Activated T-helper 1 cell treated with anti-CD3 and anti-CD28 coated beads, Interleukin-12 subunit alpha, Interleukin-12 subunit beta, Interleukin-2, Interleukin-4 antibody, amounts not matched to agents 30 ng/mL and 10 ng/mL and 1 ng/mL, durations not matched to agents 14 hours and 24 hours and 36 hours (primary cell): Measurements from ENCODE around the gene TIMM8A. TPM values are rescaled to one million over a fixed set of nuclear protein-coding genes. Genes with fewer than 3 reads are reported as not detected.

ENCODE experiments used
- DNase-seq: peaks from one replicate; pipeline ENCODE4 v3.0.0; 2021; ENCODE audit warnings: low spot score
- H3K27ac Mint-ChIP-seq: one replicate; pipeline ENCODE4 v1.8.0; 2021; ENCODE audit warnings: mild to moderate bottlenecking, mixed read lengths
- H3K27me3 Mint-ChIP-seq: one replicate; pipeline ENCODE4 v1.8.0; 2022; ENCODE audit warnings: mild to moderate bottlenecking, moderate library complexity, mixed read lengths; ENCODE audit not compliant: insufficient read depth
- H3K36me3 Mint-ChIP-seq: one replicate; pipeline ENCODE4 v1.8.0; 2021; ENCODE audit warnings: low read depth, mixed read lengths
- H3K4me1 Mint-ChIP-seq: one replicate; pipeline ENCODE4 v1.8.0; 2021; ENCODE audit warnings: low read depth, mixed read lengths
- H3K4me3 Mint-ChIP-seq: one replicate; pipeline ENCODE4 v1.8.0; 2021; ENCODE audit warnings: mild to moderate bottlenecking, moderate library complexity, mixed read lengths
- H3K9me3 Mint-ChIP-seq: one replicate; pipeline ENCODE4 v1.8.0; 2021; ENCODE audit warnings: mixed read lengths
- intact Hi-C: fragments of 100-400 bp; cut with micrococcal nuclease; formaldehyde crosslinking; loops from one replicate; pipeline ENCODE4 v1.15.1; 2024
- total RNA-seq: library from RNA; stranded (reverse); gene quantifications from 2 replicates; pipeline ENCODE4 v1.2.3, GENCODE V29; 2022

Gene TIMM8A
- total RNA-seq, 1 donor from 2014 or later = 30.9 TPM

GRCh38 chrX:101383679-101384205 lies 35.2 kb upstream of the TIMM8A start:
- Mint-ChIP-seq H3K36me3 (no peaks in the 10 kb centered on the region), H3K4me3 (no peak overlapping the region), H3K27me3 (peaks cover 6% of the 10 kb centered on the region), H3K27ac (no peak overlapping the region), H3K9me3 (no peaks in the 10 kb centered on the region), H3K4me1 (peaks cover 4% of the 10 kb centered on the region)
- DNase-seq = no peak
- intact Hi-C loops = no loop called here

DNA sequence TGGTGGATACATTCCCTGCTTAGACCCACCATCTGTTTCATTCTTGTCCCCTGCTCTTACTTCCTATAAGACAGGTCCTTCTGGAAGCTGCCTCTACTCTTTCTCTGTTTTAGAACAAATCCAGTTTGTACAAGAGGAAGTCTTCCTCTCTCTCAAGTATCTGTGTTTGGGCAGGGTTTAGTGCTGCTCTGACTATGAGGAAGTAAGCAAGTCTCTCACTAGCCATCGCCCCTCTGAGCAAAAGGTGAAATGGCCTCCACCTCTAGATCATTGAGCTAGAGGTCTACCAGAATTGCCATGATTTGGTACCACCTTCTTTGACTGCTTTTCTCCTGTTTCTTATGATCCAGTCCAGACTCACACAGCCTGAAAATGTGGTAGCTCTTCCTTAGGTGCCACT lies 29.0 kb upstream of the TIMM8A start:
- Mint-ChIP-seq H3K36me3 (no peaks in the 10 kb centered on the region), H3K4me1 (no peaks in the 10 kb centered on the region), H3K27ac (no peak overlapping the region), H3K4me3 (no peak overlapping the region), H3K27me3 (no peaks in the 10 kb centered on the region), H3K9me3 (no peaks in the 10 kb centered on the region)
- DNase-seq = no peak
- intact Hi-C loops = no loop called here

DNA sequence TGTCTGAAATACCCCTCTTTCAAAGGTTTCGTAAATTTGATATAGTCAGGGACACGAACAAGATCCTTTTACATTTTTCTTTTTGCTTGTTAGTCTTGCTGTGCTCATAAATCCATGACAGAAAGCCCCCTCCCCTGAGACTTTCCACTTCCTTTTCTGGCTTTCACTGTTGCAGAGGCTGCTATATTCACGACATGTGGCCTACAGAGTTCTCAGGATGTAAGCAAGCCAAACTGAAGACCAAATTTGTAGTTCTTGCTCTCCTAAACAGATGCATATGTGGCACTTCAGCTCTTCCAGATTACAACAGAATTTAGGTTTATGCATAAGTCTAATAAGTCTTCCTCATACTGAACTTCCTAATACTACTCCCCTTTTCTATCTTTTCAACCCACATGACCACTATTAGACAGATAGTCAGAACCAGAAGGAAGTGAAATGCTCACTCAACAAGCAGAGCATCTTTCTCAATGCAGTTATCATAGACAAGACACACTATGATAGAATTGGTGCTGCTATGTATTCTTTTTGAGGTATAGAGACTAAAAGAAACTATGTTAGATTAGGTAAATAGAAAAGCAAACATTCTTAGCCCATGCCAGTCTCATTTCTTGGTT lies 22.5 kb upstream of the TIMM8A start:
- Mint-ChIP-seq H3K4me1 (no peaks in the 10 kb centered on the region), H3K36me3 (no peaks in the 10 kb centered on the region), H3K27me3 (peaks cover 2% of the 10 kb centered on the region), H3K27ac (no peak overlapping the region), H3K9me3 (no peaks in the 10 kb centered on the region), H3K4me3 (no peak overlapping the region)
- intact Hi-C loops = no loop called here
- no peak for DNase-seq

DNA sequence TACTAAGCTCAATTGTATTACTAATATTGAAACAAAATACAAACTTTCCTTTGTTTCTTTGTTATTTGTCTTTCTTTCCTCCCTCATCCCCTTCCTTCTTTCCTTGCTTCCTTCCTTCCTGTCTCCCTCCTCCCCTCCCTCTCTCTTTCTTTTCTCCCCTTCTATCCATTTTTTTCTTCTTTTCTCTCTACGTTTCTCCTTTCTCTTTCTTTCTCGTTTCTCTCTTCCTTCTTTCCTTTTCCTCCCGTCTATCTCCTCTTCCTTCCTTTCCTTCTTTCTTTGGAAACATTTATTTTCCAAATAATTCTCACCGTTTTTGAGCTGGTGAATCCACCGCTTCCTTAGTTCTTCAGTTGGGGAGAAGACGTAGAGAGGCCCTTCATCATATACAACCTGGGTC lies 21.1 kb upstream of the TIMM8A start:
- H3K27ac Mint-ChIP-seq = no peak overlapping the region
- H3K27me3 Mint-ChIP-seq = peaks cover 2% of the 10 kb centered on the region
- H3K4me3 Mint-ChIP-seq = no peak overlapping the region
- no peaks in the 10 kb centered on the region for H3K4me1 Mint-ChIP-seq
- no peaks in the 10 kb centered on the region for H3K36me3 Mint-ChIP-seq
- H3K9me3 Mint-ChIP-seq = no peaks in the 10 kb centered on the region
- DNase-seq = no peak
- intact Hi-C loops = no loop called here

- DNase-seq = no peak
- no peak overlapping the region for H3K27ac Mint-ChIP-seq
- no peaks in the 10 kb centered on the region for H3K9me3 Mint-ChIP-seq
- intact Hi-C loops = no loop called here
- no peak overlapping the region for H3K4me3 Mint-ChIP-seq
- H3K27me3 Mint-ChIP-seq = peaks cover 2% of the 10 kb centered on the region
- no peaks in the 10 kb centered on the region for H3K36me3 Mint-ChIP-seq
- no peaks in the 10 kb centered on the region for H3K4me1 Mint-ChIP-seq
These were observed 20.3 kb upstream of the TIMM8A start for GRCh38 chrX:101368800-101369199.

DNA sequence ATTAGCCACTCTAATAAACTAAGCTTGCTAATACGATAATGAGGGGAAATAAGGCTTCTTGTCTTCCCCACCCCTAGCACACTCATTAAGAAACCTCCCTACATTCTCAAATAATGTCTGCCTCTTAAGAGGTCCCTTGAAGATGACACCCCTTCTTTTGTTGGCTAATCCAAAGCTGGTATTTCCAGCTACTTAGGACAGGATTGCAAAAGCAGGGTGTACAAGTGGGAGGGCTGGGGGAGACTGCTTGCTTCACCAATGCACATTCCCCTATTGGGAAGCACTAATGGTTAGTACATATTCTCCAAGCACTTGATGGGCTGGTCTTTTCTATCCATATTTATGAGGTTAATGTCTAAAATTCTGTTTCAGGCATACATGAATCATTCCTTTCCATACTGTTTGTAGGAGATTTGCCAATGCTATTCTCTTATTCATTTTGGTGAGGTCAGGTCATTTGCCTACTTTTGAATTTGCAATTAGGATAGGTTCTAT lies 16.8 kb upstream of the TIMM8A start:
- Mint-ChIP-seq H3K9me3 (no peaks in the 10 kb centered on the region), H3K27ac (no peak overlapping the region), H3K27me3 (peaks cover 2% of the 10 kb centered on the region), H3K4me1 (no peaks in the 10 kb centered on the region), H3K4me3 (no peak overlapping the region), H3K36me3 (no peaks in the 10 kb centered on the region)
- no peak for DNase-seq
- intact Hi-C loops = no loop called here

GRCh38 chrX:101362757-101363156 lies 14.2 kb upstream of the TIMM8A start:
- H3K4me3 Mint-ChIP-seq = no peak overlapping the region

DNA sequence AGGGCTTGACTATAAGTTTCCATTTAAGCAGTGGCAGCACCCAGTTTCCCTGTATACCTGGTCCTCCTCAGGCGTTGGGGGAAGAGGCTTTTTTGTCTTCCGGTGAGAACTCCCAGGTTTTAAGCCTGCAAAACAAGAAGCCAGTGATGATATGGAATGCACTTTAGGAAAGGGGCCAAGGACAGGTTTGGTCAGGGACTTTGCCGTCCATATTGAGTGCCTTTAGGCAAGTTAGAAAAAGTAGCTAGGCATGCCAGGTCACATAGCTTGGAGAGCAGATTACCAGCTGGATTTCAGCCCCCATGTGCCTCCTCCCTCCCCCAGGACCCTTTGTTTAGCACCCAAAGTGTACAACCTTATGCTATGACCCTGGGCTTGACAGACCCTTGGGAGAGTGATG lies 13.6 kb upstream of the TIMM8A start:
- peaks cover 5% of the 10 kb centered on the region for H3K27me3 Mint-ChIP-seq

More at GRCh38 chrX:101362757-101363156, 14.2 kb upstream of the TIMM8A start:
- no peaks in the 10 kb centered on the region for H3K36me3 Mint-ChIP-seq
- no peak for DNase-seq
- H3K4me1 Mint-ChIP-seq = no peaks in the 10 kb centered on the region
- intact Hi-C loops = no loop called here
- peaks cover 5% of the 10 kb centered on the region for H3K27me3 Mint-ChIP-seq
- no peaks in the 10 kb centered on the region for H3K9me3 Mint-ChIP-seq
- no peak overlapping the region for H3K27ac Mint-ChIP-seq

DNA sequence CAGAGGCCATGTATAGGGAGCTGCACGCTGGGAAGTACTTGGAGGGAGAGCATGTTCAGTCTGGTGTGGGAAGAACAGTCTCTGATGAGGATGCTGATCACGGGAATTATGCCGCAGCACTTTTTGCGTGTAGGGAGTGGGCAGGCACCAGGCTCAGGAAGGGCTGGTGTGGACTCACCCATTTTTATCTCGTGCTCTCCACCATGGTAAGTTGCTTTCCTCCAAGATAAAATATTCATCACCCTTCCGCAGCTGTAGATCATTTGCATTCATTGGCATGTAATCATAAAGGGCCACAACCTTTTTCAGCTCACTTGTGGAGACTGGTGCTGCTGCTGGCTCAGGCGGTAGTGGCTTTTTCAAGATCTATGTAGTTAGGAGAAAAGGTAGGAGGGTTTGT lies 11.8 kb upstream of the TIMM8A start:
- intact Hi-C loops = no loop called here
- Mint-ChIP-seq H3K27me3 (peaks cover 5% of the 10 kb centered on the region), H3K36me3 (no peaks in the 10 kb centered on the region), H3K4me1 (no peaks in the 10 kb centered on the region), H3K9me3 (no peaks in the 10 kb centered on the region), H3K4me3 (no peak overlapping the region), H3K27ac (no peak overlapping the region)
- no peak for DNase-seq

More for the DNA sequence above, 13.6 kb upstream of the TIMM8A start:
- no peak for DNase-seq
- intact Hi-C loops = no loop called here
- H3K36me3 Mint-ChIP-seq = no peaks in the 10 kb centered on the region
- H3K4me1 Mint-ChIP-seq = no peaks in the 10 kb centered on the region
- H3K4me3 Mint-ChIP-seq = no peak overlapping the region
- H3K27ac Mint-ChIP-seq = no peak overlapping the region
- no peaks in the 10 kb centered on the region for H3K9me3 Mint-ChIP-seq

GRCh38 chrX:101359966-101360365 lies 11.4 kb upstream of the TIMM8A start:
- Mint-ChIP-seq H3K27me3 (peaks cover 5% of the 10 kb centered on the region), H3K4me1 (no peaks in the 10 kb centered on the region), H3K9me3 (no peaks in the 10 kb centered on the region), H3K4me3 (no peak overlapping the region), H3K27ac (no peak overlapping the region), H3K36me3 (no peaks in the 10 kb centered on the region)
- no peak for DNase-seq
- intact Hi-C loops = no loop called here

GRCh38 chrX:101357166-101357795 lies 8.7 kb upstream of the TIMM8A start:
- no peaks in the 10 kb centered on the region for H3K9me3 Mint-ChIP-seq
- H3K27ac Mint-ChIP-seq = no peak overlapping the region
- peaks cover 5% of the 10 kb centered on the region for H3K27me3 Mint-ChIP-seq
- DNase-seq = no peak
- no peak overlapping the region for H3K4me3 Mint-ChIP-seq
- intact Hi-C loops = no loop called here
- no peaks in the 10 kb centered on the region for H3K4me1 Mint-ChIP-seq
- no peaks in the 10 kb centered on the region for H3K36me3 Mint-ChIP-seq

GRCh38 chrX:101349193-101349562 lies 636 bp upstream of the TIMM8A start:
- H3K27me3 Mint-ChIP-seq = no peaks in the 10 kb centered on the region
- peaks cover 5% of the 10 kb centered on the region for H3K4me1 Mint-ChIP-seq
- no peak for DNase-seq
- peak overlapping the region; percentile 80 for H3K27ac Mint-ChIP-seq
- no peaks in the 10 kb centered on the region for H3K9me3 Mint-ChIP-seq
- peak overlapping the region; percentile 90 for H3K4me3 Mint-ChIP-seq
- intact Hi-C loops = loop anchor here (2.0 to 10.0 kb wide), 3 partner anchors 142 to 586 kb away; partner anchors contain the start of genes CSTF2 and ZMAT1
- H3K36me3 Mint-ChIP-seq = peaks cover 12% of the 10 kb centered on the region

GRCh38 chrX:101347859-101348451 lies 587 bp downstream of the TIMM8A start:
- Mint-ChIP-seq H3K9me3 (no peaks in the 10 kb centered on the region), H3K4me1 (peaks cover 5% of the 10 kb centered on the region), H3K4me3 (peak overlapping the region; percentile 90), H3K27ac (peak overlapping the region; percentile 80), H3K36me3 (peaks cover 15% of the 10 kb centered on the region), H3K27me3 (no peaks in the 10 kb centered on the region)
- intact Hi-C loops = loop anchor here (1.0 to 10.0 kb wide), 7 partner anchors 42 to 587 kb away; partner anchors contain the start of genes CENPI, CSTF2, HNRNPH2 and ZMAT1
- no peak for DNase-seq
